A673 (cell line): ENCODE data around the gene LMNB1.

ENCODE experiments used
- EZH2 ChIP-seq: fragments of 200-600 bp; sonication (generic); IDR thresholded peaks from 2 replicates; pipeline ENCODE4 v1.6.1; 2017; ENCODE audit warnings: borderline replicate concordance, low read depth, mild to moderate bottlenecking, mixed read lengths, antibody characterized with exemption, low read length; ENCODE audit not compliant: poor library complexity, severe bottlenecking
- TF ChIP-seq, protein P1 (sequence below): fragments of 300-800, 200-600 bp; sonication (generic); conservative IDR thresholded peaks from 2 replicates; pipeline ENCODE4 v1.5.1; 2017; ENCODE audit warnings: low read depth, mild to moderate bottlenecking, antibody characterized with exemption, low read length, moderate library complexity, mixed read lengths

GRCh38 chr5:126808521-126808988 is 31.6 kb downstream of the LMNB1 start:
- no peak for TF ChIP-seq EZH2
- TF ChIP-seq, protein P1, sequence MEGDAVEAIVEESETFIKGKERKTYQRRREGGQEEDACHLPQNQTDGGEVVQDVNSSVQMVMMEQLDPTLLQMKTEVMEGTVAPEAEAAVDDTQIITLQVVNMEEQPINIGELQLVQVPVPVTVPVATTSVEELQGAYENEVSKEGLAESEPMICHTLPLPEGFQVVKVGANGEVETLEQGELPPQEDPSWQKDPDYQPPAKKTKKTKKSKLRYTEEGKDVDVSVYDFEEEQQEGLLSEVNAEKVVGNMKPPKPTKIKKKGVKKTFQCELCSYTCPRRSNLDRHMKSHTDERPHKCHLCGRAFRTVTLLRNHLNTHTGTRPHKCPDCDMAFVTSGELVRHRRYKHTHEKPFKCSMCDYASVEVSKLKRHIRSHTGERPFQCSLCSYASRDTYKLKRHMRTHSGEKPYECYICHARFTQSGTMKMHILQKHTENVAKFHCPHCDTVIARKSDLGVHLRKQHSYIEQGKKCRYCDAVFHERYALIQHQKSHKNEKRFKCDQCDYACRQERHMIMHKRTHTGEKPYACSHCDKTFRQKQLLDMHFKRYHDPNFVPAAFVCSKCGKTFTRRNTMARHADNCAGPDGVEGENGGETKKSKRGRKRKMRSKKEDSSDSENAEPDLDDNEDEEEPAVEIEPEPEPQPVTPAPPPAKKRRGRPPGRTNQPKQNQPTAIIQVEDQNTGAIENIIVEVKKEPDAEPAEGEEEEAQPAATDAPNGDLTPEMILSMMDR, result peak; percentile 54
